GM19438 (cell line): ENCODE data around the gene IPPK.

Source experiments
- ATAC-seq: cut with Tn5 transposase; IDR thresholded peaks from one replicate; pipeline ENCODE4 v1.9.1; 2021; ENCODE audit warnings: low read depth; ENCODE audit not compliant: unreplicated experiment

IPPK gene

DNA sequence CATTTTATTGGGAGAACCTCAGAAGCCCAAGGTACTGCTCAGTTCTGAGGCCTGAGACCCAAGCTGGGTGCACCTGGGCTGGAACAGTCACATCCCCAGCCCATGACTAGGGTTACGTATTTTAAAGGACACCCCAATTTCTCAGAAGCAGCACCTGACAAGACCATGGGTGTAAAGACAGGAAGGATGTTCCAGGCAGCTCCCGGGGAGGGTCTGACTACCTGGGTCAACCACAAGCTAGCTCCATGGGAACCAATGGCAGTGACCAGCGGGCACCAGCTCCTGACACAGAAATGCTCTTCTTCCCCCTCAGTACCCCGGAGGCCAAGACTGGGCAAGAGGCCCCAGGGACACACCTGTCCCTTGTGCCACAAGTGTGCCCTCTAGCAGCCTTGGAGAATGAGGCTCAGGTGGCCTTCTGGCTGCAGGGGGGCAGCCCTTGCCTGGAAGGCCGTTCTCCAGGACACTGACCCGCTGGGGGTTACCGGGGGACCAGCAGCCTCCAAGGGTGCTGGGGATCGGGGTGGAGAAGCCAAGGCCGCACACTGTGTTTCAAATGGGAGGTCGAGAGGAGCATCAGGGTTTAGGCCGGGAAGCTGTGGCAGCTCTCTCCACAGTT, 52.6 kb downstream of the IPPK start:
- ATAC-seq: no peak

DNA sequence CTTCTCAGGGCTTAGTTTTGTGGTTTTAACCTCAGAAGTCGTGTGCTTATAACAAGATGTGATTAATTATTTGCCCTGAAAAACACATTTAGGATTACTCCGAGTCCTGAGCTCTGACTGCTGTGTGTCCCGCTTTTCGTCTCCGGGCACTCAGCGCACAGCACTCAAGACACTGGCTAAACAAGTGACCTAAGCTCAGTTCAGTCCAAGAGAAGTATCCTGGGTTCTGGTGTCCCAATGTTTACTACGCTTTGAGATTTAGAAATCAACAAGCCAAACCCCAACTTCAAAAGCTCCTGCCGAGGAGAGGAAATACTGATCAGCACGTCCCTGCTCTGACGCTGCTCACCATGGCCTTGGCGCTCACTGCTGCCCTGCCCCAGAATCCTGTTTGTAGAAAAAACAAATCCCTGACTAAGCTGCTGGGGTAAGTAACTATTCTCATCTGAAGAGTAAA, 53.2 kb downstream of the IPPK start:
- ATAC-seq: no peak

DNA sequence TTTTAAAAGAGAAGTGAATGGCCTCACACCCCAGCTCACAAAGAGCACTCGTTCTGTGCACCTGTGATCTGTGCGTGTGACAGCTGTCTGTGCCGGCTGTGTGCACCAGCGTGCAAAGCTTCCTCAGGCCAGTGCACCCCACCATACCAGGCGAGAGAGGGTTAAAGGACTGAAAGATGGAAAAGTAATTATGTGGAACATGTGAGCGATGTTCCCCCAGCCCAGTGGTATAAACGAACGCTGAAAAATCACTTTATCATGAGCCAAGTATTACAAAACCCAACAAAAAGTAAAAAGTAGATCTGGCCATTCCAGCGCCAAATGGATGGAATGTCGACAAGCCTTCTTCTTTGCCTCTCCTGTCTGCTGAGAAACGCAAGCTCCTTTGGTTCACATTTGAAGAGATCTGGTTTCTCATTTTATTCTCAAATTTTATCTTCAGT, 53.7 kb downstream of the IPPK start:
- ATAC-seq: no peak

DNA sequence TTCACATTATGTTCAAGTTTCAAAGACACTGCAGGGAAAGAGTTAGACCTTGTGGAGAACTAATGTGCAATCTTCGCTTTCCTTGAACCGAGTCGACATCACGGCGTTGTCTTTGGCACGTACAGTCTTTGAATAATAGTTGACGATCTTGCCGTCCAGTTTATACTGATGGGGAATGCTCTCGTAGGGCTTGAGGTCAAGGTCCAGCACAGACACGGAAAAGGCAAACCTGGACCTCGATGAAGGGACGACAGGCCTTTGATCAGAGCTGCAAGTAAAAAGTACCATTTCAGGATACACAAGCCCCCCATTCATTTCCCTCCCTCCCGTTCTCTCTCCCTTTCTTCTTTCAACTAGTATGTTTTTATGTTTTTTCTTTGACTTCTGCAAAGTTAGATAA, 54.1 kb downstream of the IPPK start:
- ATAC-seq: no peak

DNA sequence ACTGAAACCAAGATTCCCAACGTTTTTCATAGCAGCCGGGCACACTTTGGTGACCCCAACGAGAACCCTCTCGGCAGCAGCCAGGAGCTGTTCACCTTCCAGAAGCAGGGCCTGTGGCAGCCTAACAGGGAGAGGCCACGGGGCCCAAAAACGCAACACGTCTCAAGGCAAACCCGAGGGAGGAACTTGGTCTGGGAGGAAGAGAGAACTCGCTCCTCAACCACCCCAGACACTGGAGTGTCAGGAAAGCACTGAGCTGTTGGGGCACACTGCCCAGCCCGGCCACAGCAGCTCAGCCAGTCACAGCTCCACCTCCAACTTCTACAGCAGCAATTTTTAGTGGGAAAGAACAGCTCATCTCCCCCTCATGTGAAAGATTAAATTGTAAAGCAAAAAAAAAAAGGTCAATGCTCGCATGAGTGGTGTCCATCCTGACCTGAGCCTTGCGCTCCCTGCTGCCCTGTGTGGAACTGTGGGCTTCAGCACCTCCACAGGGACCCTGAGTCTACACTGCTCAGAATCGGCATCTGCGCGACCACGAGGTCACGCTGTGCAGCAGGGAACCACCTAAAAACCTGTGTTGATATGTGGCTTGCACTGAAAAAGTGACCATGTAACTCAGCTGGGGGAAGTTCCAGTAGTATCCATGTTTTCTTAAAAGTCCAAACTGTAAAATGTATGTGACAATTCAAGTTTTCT, 55.0 kb downstream of the IPPK start:
- no peak for ATAC-seq

DNA sequence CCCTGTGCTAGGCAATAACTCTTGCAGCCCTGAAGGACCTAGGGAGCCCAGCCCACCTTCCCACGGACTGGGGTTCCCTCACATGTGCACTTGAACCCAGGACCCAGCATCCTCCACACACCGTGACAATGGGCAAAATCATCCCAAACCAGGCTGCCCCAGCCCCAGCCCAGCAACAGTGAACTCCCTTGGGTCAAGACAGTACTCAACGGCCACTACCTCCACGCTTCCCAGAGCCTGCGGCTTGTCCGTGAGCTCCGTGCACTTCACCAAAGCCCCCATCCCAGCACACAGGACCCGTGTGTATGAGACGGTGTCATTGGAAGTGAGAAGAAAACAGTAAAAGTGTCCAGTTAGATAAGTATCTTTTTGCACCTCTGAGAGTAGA, 55.8 kb downstream of the IPPK start:
- no peak for ATAC-seq

DNA sequence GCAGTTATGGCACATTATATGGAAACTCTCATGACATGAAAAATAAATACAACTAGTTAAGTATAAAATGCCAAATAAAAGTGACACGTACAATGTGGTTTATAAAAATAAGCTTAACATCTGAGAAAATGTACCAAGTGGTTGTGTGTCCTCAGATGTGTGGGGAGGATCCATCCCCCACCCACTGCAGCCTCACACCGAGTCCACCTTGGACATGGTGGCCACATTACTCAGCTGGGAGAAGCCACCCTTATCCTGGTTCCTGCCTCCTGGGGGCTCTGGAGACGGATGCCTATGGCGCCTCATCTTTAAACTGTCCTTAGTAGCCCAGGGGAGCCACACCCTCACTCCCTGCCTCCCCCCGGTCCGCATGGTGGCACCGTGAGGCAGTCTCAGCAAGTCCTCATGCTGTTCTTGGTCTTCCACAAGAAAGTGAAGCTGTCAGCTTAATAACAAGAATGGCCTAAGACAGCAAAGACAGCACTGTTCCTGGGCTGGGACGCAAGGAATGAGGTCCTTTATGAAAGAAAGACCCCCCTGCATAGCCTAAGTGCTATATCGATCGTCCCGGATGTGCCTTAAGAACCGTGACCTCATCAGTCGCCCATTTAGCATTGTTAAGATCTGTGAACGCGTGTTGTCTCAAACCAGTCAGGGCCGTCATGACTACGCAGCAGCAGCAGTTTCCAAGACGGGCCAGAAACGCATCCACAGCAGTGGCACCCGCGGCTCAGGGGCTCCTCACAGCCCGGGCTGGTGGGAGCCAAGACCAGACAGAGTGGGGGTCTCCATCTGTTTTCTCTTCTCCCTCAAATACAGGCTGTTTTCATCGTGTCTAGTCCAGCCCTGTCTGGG, 56.4 kb downstream of the IPPK start:
- no peak for ATAC-seq

DNA sequence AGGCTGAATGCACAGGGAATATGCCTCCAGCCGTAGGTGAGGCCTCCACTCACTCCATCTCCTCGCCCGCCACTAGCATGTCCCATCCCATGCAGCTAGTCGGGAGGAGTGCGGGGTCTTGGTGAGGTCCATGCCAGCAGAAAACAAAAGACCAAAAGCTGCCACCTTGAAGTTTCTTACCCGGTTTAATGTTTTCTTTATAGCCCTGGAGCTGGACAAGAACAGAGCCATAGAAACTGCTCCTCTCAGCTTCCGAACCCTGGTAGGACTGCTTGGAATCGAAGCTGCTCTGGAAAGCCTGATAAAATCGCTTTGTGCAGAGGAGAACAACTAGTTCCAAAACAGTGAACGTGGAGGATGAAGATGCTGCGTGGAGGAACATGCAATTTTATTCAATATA, 57.1 kb downstream of the IPPK start:
- ATAC-seq: no peak

DNA sequence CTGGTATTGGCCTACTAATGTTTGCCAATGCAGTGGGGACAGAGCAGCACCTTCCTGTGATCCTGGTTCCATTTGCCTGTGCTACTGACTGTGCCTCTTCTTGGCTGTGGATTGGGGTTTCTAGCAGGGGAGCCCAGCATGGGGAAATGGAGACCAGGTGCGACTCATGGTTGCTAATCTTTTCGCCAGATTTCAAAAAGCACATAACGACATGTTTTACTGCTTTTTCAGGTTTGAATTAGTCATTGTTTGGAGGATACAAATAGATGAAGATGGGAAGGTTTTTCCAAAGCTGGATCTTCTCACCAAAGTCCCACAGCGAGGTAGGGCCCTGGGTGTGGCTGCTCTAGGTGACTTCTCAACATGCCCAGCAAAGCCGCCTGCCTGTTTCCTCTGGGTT, 57.6 kb downstream of the IPPK start:
- no peak for ATAC-seq

DNA sequence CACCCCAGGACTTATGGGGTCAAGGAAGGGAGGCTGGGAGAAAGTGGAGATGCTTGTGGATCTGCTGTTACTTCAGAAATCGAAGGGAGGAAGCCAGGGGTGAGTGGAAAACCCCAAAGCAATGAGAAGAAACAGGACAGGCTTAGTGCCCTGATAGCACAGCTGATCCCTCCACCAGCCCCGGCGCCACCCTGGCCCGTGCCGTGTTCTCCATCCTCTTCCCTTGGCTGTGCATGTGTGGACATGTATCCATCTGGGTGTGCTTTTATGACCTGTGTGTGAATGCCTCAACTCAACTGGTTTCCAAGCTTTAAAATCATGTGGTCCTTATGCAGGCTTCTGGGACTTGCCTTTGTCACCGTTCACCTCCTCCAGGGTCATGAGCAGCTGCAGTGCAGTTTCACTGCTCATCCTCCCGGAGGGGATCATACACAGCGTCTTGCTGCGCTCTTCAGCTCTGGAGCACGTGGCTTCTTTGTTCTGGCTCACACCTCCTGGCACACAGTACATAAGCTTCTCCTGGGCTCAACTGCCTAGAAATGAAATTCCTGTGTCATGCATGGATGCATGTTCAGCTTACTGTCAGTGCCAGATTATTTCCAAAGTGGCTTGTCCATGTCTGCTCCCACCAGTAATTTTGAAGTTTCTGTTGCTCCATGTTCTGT, 58.2 kb downstream of the IPPK start:
- no peak for ATAC-seq

DNA sequence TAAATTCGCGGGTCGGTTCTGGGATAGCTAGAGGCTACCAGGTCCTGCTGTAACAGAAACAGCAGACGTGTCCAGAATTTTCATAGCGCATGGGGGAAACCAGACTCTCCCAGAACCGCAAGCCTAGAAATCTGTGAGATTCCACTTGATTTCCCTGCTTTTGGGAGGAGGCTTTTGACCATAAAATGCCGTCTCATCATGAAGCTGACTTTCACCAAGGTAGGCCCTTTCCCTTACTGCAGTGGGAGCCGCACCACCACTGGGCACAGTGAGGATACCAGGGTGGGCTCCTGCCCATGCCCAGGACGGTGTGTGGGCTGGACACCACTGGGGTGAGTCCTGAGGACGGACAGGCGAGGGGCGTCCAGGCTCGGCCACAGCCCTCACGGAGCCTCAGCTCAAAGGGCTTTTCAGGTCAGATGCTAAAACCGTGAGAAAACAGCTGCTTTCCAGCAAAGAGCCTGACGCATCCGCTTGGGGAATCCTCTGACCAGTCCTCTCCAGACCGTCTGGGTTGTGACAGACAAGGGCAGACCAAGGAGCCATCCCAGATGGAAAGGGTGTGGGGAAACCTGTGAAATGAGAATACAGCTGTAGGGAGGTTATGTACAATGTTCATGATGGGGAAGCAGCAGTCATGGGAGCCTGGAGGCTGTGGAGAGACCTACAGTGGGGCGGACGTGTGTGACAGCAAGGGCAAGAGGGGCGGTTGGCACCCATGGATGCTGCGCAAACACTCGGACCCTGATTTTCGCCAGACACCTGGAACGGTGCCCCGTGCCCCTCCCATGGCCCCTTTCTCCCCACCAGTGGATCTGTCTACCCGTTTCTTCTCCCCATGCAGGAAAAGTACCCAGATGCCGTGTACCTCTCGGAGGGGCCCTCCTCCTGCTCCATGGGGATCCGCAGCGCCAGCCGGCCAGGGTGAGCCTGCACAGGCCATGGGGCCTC, 59.2 kb downstream of the IPPK start:
- ATAC-seq: no peak

DNA sequence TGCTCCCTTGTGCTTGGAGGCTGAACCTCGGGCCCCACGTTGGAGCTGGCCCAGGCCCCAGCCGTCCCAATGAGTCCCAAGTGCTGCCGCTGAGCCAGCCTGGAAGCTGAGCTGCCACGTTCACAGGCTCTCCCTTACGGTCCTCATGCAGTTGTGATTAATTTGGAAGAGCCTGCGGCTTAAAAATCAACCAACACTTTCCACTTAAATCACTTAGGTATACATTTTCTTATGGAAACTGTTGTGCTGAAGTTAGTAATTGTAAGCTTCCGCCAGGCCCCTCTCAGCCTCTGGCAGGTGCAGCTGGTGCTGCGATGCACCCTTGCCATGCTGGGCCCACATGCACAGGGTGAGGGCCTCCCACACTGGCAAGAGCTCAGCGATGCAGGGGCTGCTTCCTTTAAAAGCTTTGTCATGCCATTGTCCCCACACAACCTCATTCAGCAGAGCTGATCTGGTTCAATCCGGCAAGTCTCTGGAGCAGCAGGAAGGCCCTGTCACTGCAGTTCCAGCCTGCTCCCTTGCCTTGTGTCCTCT, 61.0 kb downstream of the IPPK start:
- ATAC-seq: no peak

DNA sequence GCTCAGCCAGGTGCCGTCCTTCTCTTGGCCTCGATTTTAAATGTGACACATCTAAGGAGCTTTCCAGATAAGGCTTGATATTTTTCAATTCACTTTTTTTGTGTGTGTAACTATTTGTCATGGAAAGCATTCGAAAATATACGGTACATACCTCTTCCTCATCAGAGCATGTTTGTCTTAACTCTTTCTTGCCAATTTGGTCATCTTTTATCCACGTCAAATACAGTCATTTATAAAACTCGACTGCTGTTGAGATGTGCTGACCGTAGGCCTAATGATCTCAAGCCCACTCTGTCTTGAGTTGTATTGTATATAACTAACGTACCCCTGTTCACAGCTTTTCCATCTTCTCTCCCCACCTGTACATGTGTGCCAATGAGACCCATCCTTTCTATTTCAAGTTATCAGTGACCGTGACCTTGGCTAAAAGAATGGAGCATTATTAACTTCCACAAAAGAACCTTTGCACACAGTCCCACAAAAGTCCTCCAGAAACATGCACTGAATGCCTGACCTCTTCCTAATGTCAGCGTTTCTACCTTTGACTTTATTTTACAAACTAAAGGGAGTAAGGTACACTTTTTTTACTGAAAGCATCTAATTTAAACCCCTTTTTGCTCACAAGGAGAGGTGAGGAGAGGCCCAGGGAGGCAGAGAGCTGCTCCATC, 61.6 kb downstream of the IPPK start:
- no peak for ATAC-seq

DNA sequence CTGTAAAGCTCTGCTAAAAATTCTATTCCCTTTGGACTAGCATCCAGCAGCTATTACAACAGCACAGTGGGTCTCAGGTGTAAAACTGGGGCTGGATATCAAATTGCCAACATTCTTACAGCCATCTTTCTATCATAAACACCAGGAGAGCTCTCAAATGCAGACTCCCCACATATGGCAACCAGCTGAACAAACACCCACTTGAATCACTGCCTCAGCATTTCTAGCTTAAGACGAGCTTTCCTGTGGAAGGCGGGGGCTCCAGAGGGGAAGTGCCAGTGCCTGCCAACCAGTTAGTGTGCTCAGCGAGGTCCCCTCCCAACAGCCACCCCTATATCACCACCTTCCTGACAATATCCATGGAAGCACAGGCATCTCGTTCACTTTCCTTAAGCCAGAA, 62.2 kb downstream of the IPPK start:
- no peak for ATAC-seq

DNA sequence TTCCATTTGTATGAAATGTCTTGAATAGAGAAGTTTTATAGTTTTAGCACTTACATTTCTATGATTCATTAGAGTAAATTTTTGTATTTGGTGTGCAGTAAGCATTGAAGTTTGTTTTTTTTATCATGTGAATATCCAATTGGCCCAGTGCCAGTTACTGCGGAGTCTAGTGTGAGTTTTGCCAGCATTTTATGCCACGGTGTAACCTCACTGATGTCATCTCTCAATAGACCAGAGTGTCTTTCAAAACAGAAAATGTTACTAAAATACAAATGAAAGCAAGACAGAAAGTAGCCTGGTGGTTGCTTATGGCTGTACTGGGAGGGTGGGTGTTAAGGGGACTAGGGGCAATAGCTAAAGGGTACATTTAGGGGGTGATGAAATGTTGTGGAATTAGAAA, 62.8 kb downstream of the IPPK start:
- no peak for ATAC-seq

DNA sequence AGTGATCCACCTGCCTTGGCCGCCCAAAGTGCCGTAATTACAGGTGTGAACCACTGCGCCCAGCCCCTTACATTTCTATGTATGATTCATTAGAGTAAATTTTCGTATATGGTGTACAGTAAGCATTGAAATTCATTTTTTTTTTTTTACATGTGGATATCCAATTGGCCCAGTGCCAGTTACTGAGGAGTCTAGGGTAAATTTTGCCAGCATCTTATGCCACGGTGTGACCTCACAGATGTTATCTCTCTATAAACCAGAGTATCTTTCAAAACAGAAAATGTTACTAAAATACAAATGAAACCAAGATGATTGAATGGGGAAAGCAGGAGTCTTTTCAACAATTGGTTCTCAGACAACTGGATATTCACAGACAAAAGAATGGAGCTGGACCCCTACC, 64.7 kb downstream of the IPPK start:
- no peak for ATAC-seq

DNA sequence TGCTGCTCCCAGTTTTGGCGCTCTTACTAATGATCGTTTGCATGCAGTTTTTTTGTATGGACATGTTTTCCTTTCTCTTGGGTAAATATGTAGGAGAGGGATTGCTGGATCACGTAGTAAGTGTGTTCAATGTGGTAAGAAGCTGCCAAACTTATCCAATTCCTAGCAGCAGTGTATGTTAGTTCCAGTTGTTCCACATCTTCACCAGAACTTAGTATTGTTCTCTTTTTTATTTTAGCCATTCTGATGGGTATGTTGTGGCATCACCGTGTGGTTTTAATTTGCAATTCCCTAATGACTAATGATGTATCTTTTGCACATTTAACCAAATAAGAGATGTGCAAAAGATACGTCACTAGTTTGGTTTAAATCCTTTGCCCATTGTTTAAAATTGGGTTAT, 65.9 kb downstream of the IPPK start:
- ATAC-seq: no peak

DNA sequence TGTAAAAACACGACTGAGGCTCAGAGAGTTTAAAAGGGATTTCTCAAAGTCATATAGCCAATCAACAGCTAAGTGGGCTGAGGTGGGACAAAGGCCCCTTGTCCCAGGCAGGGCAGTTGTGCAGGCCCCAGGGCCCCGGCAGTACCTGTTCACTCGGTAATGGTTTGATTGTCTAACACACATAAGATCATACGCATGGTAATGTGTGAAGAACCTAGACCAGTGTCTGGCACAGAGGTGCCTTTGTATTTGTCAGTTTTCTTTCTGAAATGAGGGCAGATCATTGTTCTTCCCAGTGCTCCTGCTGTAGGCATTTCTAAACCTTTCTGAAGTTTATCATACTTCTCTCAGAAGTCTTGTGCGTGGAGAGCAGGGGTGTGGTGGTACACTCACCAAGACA, 66.8 kb downstream of the IPPK start:
- no peak for ATAC-seq

DNA sequence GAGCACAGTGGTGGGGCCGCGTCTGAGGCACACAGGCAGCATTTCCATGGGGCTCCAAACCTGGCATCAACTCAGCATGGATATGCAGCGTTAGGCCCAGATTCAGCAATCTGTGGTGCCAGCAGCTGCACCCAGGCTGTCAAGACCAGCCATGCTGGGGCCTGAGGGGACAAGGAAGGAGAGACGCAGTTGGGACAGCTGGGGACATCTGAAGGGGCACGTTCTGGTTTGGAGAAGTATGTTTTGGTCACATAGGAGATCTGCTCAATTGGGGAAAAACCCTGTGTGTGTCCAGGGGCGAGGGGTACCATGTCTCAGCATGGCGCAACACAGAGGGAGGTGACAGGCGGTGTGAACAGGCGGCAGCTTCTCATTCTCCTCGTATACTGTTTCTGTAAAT, 67.5 kb downstream of the IPPK start:
- ATAC-seq: no peak
